Measurements from ENCODE around the gene TMEM52B. TPM values are rescaled to one million over a fixed set of nuclear protein-coding genes. Genes with fewer than 3 reads are reported as not detected.
"Not testable (repeated sequence)": the region's sequence is repeated elsewhere in the genome, so short reads cannot be mapped to it uniquely, and the experiment has no call there.

TMEM52B gene
- total RNA-seq, 2 experiments from 2014 or later: not detected

GRCh38 chr12:10196210-10196609 is 17.4 kb downstream of the TMEM52B start:
- no peaks in the 10 kb centered on the region for H3K27me3 ChIP-seq (ENCODE audit: control insufficient read depth in 1 of 2, insufficient read depth in 2 of 2, low read length in 2 of 2)
- H3K36me3 Mint-ChIP-seq (ENCODE audit: low read depth): no peaks in the 10 kb centered on the region
- peaks cover 14% of the 10 kb centered on the region for H3K27me3 Mint-ChIP-seq
- no peaks in the 10 kb centered on the region for H3K9me3 ChIP-seq (ENCODE audit: control insufficient read depth in 1 of 2, insufficient read depth in 1 of 2, low read length in 2 of 2)
- no peak for TF ChIP-seq CTCF (IDR thresholded peaks at IDR 0.05)
- no peak overlapping the region for H3K4me3 Mint-ChIP-seq
- H3K27ac Mint-ChIP-seq: no peak overlapping the region
- ChIA-PET POLR2A (no interaction called here), CTCF (interaction anchor here (0.6 to 1.9 kb wide), 3 partner anchors 12 to 51 kb away, joined by 3 to 6 read pairs (median 4); no protein-coding TSS in a partner anchor)
- H3K27ac ChIP-seq (ENCODE audit: low read depth in 1 of 2, low read length in 2 of 2): no peak overlapping the region
- DNase-seq: peak in 1 of 14 experiments; percentile 33
- no peaks in the 10 kb centered on the region for H3K4me1 ChIP-seq (ENCODE audit: insufficient read depth, low read length)
- H3K4me3 ChIP-seq (ENCODE audit: low read length): no peak overlapping the region
- no peaks in the 10 kb centered on the region for H3K4me1 Mint-ChIP-seq (ENCODE audit: low read depth)
- intact Hi-C loops (cut with DNase I, micrococcal nuclease): loop anchor here in 1 of 2 experiments (10.0 kb wide), 1 partner anchor 1501 kb away; the partner anchor contains the start of gene RIMKLB
- no peaks in the 10 kb centered on the region for H3K36me3 ChIP-seq (ENCODE audit: insufficient read depth, low read length)
- no peak for ATAC-seq (ENCODE audit: poor library complexity)
- no peaks in the 10 kb centered on the region for H3K9me3 Mint-ChIP-seq

- POLR2A ChIA-PET: no interaction called here
Measured at GRCh38 chr12:10197879-10198278, 19.0 kb downstream of the TMEM52B start.

DNA sequence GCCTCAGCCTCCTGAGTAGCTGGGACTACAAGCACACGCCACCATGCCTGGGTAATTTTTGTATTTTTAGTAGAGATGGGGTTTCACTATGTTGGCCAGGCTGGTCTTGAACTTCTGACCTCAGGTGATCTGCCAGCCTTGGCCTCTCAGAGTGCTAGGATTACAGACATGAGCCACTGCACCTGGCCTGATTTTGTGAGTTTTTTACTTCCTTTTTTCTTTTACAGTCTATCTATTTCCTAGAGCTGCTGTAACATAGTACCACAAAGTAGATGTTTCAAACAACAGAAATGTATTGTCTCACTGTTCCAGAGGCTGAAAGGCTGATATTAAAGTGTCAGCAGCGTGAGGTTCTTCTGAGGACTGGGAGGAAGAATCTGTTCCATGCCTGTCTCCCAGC is 25.7 kb downstream of the TMEM52B start:
- H3K36me3 Mint-ChIP-seq (ENCODE audit: low read depth); H3K9me3 ChIP-seq (ENCODE audit: control insufficient read depth in 1 of 2, insufficient read depth in 1 of 2, low read length in 2 of 2); H3K9me3 Mint-ChIP-seq; CTCF ChIA-PET; H3K4me1 Mint-ChIP-seq (ENCODE audit: low read depth); H3K27me3 Mint-ChIP-seq; H3K4me1 ChIP-seq (ENCODE audit: insufficient read depth, low read length); ATAC-seq (ENCODE audit: poor library complexity); H3K4me3 Mint-ChIP-seq; H3K27ac Mint-ChIP-seq; H3K4me3 ChIP-seq (ENCODE audit: low read length); DNase-seq; H3K27ac ChIP-seq (ENCODE audit: low read depth in 1 of 2, low read length in 2 of 2); H3K27me3 ChIP-seq (ENCODE audit: control insufficient read depth in 1 of 2, insufficient read depth in 2 of 2, low read length in 2 of 2); intact Hi-C loops (cut with DNase I, micrococcal nuclease); H3K36me3 ChIP-seq (ENCODE audit: insufficient read depth, low read length): not testable (repeated sequence)
- POLR2A ChIA-PET: interaction anchor here (1.4 kb wide), 1 partner anchor 8 kb away, joined by 5 read pairs; the partner anchor contains the start of gene GABARAPL1

More at GRCh38 chr12:10197879-10198278, 19.0 kb downstream of the TMEM52B start:
- no peaks in the 10 kb centered on the region for H3K36me3 ChIP-seq (ENCODE audit: insufficient read depth, low read length)
- no peak for ATAC-seq (ENCODE audit: poor library complexity)
- TF ChIP-seq CTCF (IDR thresholded peaks at IDR 0.05): no peak
- H3K9me3 ChIP-seq (ENCODE audit: control insufficient read depth in 1 of 2, insufficient read depth in 1 of 2, low read length in 2 of 2): no peaks in the 10 kb centered on the region
- CTCF ChIA-PET: no interaction called here
- Mint-ChIP-seq H3K4me1 (ENCODE audit: low read depth) (no peaks in the 10 kb centered on the region), H3K27me3 (peaks cover 14% of the 10 kb centered on the region), H3K9me3 (no peaks in the 10 kb centered on the region), H3K4me3 (no peak overlapping the region), H3K27ac (no peak overlapping the region), H3K36me3 (ENCODE audit: low read depth) (no peaks in the 10 kb centered on the region)
- H3K27me3 ChIP-seq (ENCODE audit: control insufficient read depth in 1 of 2, insufficient read depth in 2 of 2, low read length in 2 of 2): no peaks in the 10 kb centered on the region
- no peak overlapping the region for H3K4me3 ChIP-seq (ENCODE audit: low read length)
- H3K27ac ChIP-seq (ENCODE audit: low read depth in 1 of 2, low read length in 2 of 2): no peak overlapping the region
- intact Hi-C loops (cut with DNase I, micrococcal nuclease): loop anchor here in 1 of 2 experiments (10.0 kb wide), 1 partner anchor 1503 kb away; the partner anchor contains the start of gene RIMKLB
- DNase-seq: no peak
- H3K4me1 ChIP-seq (ENCODE audit: insufficient read depth, low read length): no peaks in the 10 kb centered on the region

- Histone ChIP-seq H3K4me3 (ENCODE audit: low read length) (no peak overlapping the region), H3K27ac (ENCODE audit: low read depth in 1 of 2, low read length in 2 of 2) (no peak overlapping the region), H3K27me3 (ENCODE audit: control insufficient read depth in 1 of 2, insufficient read depth in 2 of 2, low read length in 2 of 2) (no peaks in the 10 kb centered on the region), H3K9me3 (ENCODE audit: control insufficient read depth in 1 of 2, insufficient read depth in 1 of 2, low read length in 2 of 2) (no peaks in the 10 kb centered on the region), H3K4me1 (ENCODE audit: insufficient read depth, low read length) (no peaks in the 10 kb centered on the region), H3K36me3 (ENCODE audit: insufficient read depth, low read length) (no peaks in the 10 kb centered on the region)
- DNase-seq (no peak), ATAC-seq (ENCODE audit: poor library complexity) (no peak)
- no peak for TF ChIP-seq CTCF (IDR thresholded peaks at IDR 0.05)
- Mint-ChIP-seq H3K4me3 (no peak overlapping the region), H3K9me3 (no peaks in the 10 kb centered on the region), H3K27ac (no peak overlapping the region), H3K4me1 (ENCODE audit: low read depth) (no peaks in the 10 kb centered on the region), H3K36me3 (ENCODE audit: low read depth) (no peaks in the 10 kb centered on the region), H3K27me3 (no peaks in the 10 kb centered on the region)
- POLR2A ChIA-PET: interaction anchor here (0.6 kb wide), 1 partner anchor 52 kb away, joined by 3 read pairs; no protein-coding TSS in a partner anchor
- CTCF ChIA-PET: no interaction called here
- intact Hi-C loops (cut with DNase I, micrococcal nuclease): no loop called here
Measured at GRCh38 chr12:10205220-10205807, 26.5 kb downstream of the TMEM52B start.

Data from CD4-positive, alpha-beta T cell (primary cell).